Smooth muscle cell of the brain vasculature (primary cell): Measurements from ENCODE around the gene NMS.

Experiments used
- DNase-seq: peaks from one replicate; pipeline ENCODE4 v3.0.0-alpha.2; 2012; ENCODE audit warnings: low read depth, low spot score

NMS gene

DNA sequence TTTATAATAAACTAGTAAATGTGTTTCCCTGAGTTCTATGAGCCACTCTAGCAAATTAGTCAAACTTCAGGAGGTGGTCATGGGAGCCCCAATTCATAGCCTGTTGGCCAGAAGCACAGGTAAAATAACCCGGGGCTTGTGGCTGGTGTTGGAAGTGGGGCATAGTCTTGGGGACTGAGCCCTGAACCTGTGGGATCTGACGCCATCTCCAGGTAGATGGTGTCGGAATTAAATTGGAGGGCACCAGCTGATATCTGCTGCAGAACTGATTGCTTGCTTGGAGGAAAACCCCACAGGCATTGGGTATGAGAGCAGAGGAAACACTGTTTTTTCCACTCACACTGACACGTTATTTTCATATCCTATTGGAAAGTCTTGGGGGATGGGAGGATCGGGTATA is 14.1 kb downstream of the NMS start:
- DNase-seq, result no peak

GRCh38 chr2:100485396-100485795 is 15.1 kb downstream of the NMS start:
- DNase-seq, result no peak

- no peak for DNase-seq
Measured at GRCh38 chr2:100494712-100495111, 24.4 kb downstream of the NMS start.

- no peak for DNase-seq
Measured at GRCh38 chr2:100502782-100503181, 32.5 kb downstream of the NMS start.

- DNase-seq, result no peak
Measured at GRCh38 chr2:100504542-100504941, 34.3 kb downstream of the NMS start.

GRCh38 chr2:100509066-100509465 is 38.8 kb downstream of the NMS start:
- DNase-seq, result no peak

DNA sequence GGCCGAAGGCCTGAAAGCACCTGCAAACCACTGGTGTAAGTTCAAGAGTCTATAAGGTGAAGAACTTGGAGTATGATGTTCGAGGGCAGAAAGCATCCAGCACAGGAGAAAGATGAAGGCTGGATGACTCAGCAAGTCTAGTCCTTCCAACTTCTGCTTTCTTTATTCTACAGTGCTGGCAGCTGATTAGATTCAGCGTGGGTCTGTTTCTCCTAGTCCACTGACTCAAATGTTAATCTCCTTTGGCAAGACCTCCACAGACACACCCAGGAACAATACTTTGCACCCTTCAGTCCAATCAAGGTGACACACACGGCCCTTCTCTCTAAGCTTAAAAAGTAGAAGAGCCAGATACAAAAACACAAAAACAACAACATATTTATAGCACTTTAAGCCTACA is 43.4 kb downstream of the NMS start:
- DNase-seq, result no peak

DNA sequence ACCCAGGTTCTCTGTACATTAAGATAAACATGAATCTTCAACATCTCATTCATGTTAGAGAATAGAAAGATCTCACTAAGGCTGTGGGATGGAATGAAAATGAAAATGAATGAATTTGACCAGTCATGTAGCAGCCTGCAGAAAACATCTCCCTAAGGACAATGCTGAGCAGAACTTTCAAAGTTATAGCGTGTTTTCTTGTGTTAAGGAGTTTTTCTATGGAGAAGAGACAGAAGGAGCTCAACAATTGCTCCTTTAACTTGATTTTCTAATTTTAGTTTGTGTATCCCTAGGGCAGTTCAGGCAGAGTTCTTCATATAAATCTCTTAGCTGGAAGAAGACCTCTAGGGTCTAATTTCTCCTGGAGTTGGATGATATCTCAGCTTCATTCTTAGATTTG is 47.3 kb downstream of the NMS start:
- DNase-seq, result no peak

DNA sequence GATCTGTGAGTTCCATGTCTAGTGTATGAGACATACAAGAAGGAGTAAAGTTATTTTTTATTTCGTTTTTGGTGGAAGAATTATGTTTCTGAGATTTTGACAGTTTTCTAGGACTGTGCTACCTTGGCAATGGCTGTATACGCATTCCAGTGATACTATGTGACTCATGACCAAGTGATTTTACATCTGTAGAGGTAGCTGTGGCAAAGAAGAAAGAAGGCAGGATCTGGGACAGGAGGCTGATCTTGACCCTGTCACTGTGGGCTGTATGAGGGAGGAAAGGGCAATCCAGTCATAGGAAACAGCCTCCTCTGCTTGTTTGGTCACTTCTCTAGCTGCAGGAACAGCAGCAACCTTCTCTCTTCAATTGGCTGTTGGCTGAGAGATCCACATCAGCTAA is 48.5 kb downstream of the NMS start:
- DNase-seq, result no peak

GRCh38 chr2:100520224-100520623 is 49.9 kb downstream of the NMS start:
- no peak for DNase-seq

DNA sequence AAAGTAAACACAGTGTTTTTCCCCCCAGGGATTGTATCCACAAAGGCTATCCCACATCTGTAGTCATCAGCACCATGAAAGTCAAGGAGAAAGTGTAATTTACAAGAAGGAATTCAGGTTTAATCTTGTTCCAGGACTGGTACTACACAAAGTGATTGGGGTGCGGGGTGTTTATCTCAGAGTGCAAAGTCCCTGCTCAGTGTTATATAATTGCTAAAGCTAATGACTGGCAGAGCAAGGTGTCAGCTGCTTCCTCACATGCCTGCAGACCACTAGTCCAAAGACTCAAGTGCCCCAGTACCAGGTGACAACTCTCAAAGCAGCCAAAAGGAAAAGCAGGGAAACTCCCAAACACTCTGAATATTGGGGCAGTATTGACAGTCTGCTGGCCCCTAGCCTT is 52.1 kb downstream of the NMS start:
- no peak for DNase-seq

DNA sequence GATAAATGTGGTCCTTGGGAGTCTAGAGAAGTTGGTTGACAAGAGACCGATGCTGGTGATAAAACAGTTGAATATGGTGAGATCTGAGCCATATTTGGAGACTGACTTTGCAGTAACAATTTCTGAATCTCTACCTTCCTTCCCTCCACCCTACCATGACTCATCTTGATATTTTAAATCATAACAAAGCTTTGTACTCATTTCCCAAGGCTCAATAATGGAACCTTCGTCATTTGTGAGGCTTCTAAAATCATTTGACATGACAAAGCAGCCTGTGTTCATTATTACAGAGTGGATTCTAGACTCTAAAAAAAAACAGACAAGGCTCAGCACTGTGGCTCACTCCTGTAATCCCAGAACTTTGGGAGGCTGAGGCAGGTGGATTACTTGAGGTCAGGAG is 54.0 kb downstream of the NMS start:
- no peak for DNase-seq

DNA sequence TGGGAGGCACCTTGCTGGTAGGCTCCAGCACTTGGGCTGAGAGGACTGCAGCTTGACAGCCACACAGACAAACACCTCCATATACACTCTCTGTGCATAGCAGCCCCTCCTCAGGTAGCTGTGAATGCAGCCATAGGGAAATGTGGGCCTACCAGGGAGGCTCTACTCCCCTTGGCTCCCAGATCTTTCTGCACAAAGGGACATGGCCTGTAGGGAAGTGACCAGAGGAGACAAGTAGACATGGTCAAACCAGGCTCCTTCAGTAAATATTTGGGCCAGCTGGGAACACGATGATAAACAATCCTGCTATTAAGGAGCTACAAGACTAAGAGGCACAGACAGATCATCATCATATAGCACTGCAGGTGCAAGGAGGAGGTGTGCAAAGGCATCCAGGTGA is 56.6 kb downstream of the NMS start:
- no peak for DNase-seq

DNA sequence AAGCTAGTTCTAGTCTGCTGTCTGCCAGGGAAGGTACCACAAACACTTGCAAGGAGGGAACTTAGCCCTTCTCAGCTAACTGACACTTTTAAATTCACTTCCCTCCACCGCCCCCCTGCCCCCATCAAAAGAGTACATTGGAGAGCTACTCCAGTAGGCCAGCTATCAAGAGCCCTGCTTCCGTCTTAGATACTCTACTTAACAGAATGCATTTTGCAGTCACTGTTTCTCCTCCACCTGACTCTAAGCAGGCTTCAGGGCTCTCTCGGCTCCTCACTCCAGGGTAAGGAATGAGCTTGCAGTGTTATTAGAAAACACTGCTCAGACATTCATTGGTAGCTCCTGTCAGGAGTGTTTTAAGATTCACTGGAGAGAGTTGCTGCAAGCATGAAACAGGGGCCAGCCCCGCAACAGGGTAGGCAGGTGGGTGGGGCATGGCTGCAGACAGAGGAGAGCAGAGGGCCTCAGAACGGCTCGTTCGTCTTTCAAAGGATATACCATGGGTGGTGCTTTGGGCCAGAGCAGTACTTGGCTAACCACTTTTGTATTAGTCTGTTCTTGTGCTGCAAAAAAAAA is 57.2 kb downstream of the NMS start:
- no peak for DNase-seq

DNA sequence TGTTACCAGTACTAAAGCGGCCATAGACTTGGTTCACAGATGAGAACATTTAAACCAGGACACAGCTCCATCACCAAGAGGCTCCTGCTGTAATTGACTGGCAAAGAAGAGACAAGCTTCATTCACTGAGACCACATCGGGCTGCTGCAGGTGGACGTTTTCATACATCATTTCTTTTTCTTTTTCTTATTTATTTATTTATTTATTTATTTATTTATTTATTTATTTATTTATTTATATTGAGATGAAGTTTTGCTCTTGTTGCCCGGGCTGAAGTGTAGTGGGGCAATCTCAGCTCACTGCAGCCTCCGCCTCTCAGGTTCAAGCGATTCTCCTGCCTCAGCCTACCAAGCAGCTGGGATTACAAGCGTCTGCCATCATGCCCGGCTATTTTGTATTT is 58.9 kb downstream of the NMS start:
- no peak for DNase-seq

DNA sequence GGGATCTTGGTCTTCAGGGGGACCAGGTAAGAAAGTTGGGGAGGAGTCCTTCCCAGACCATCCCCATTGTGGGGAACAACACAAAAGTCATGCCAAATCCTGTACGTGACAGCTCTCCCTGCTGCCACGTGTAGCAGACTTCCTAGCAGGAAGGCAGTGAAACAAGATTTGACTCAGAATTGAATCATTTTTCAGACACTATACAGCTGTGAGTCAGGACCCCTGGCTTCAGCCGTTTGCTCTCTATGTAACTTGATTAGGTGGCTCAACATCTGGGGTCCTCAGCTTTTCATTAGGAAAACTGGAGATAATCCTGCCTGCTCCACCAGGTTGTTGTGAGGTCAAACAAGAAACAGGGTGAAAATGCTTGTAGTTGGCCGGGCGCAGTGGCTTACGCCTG is 59.6 kb downstream of the NMS start:
- no peak for DNase-seq
